ENCODE results near the gene KRT73.
A peak's percentile ranks its signal among the peaks of the same experiment; 100 is the strongest.

KRT73 gene

GRCh38 chr12:52617403-52617785 lies 965 bp downstream of the KRT73 start:
- no peak for DNase-seq (ENCODE audit: low spot score)

- no peak for DNase-seq (ENCODE audit: low spot score)
Measured at GRCh38 chr12:52616680-52617402, 1.5 kb downstream of the KRT73 start.

- DNase-seq (ENCODE audit: low spot score) = no peak
Measured at GRCh38 chr12:52615912-52616311, 2.4 kb downstream of the KRT73 start.

- no peak for DNase-seq (ENCODE audit: low spot score)
Measured at GRCh38 chr12:52615208-52615868, 3.0 kb downstream of the KRT73 start.

- DNase-seq (ENCODE audit: low spot score) = no peak
Measured at GRCh38 chr12:52614381-52615207, 3.8 kb downstream of the KRT73 start.

GRCh38 chr12:52613384-52614030 lies 4.9 kb downstream of the KRT73 start:
- no peak for DNase-seq (ENCODE audit: low spot score)

- DNase-seq (ENCODE audit: low spot score) = no peak
Measured at GRCh38 chr12:52612431-52613383, 5.7 kb downstream of the KRT73 start.

GRCh38 chr12:52611080-52611468 lies 7.3 kb downstream of the KRT73 start:
- DNase-seq (ENCODE audit: low spot score) = no peak

- DNase-seq (ENCODE audit: low spot score) = no peak
Measured at GRCh38 chr12:52608826-52609630, 9.3 kb downstream of the KRT73 start.

GRCh38 chr12:52608161-52608560 lies 10.2 kb downstream of the KRT73 start:
- DNase-seq (ENCODE audit: low spot score) = no peak

GRCh38 chr12:52607314-52607713 lies 11.0 kb downstream of the KRT73 start:
- no peak for DNase-seq (ENCODE audit: low spot score)

- no peak for DNase-seq (ENCODE audit: low spot score)
Measured at GRCh38 chr12:52606581-52607218, 11.7 kb downstream of the KRT73 start.

- no peak for DNase-seq (ENCODE audit: low spot score)
Measured at GRCh38 chr12:52606096-52606495, 12.3 kb downstream of the KRT73 start.

GRCh38 chr12:52605542-52605941 lies 12.8 kb downstream of the KRT73 start:
- DNase-seq (ENCODE audit: low spot score) = no peak

GRCh38 chr12:52604859-52605258 lies 13.5 kb downstream of the KRT73 start:
- DNase-seq (ENCODE audit: low spot score) = peak; percentile 3

- peak; percentile 24 for DNase-seq (ENCODE audit: low spot score)
Measured at GRCh38 chr12:52603314-52603713, 15.0 kb downstream of the KRT73 start.

GRCh38 chr12:52602552-52602951 lies 15.8 kb downstream of the KRT73 start:
- no peak for DNase-seq (ENCODE audit: low spot score)

- DNase-seq (ENCODE audit: low spot score) = no peak
Measured at GRCh38 chr12:52601671-52602070, 16.7 kb downstream of the KRT73 start.

- DNase-seq (ENCODE audit: low spot score) = no peak
Measured at GRCh38 chr12:52600941-52601481, 17.3 kb downstream of the KRT73 start, which contains the start of gene KRT72. Gene KRT72 (minus strand): TSS chr12:52601463. CDS start chr12:52601452, 11 bp downstream.

Data from RKO (cell line).